GM18517 (cell line): ENCODE data around the gene ACTL10.

Experiments
- ATAC-seq: cut with Tn5 transposase; IDR thresholded peaks from one replicate; pipeline ENCODE4 v1.9.1; 2021; ENCODE audit warnings: mild to moderate bottlenecking, moderate library complexity; ENCODE audit not compliant: unreplicated experiment

ACTL10 gene

GRCh38 chr20:33648396-33649004, 18.2 kb upstream of the ACTL10 start:
- no peak for ATAC-seq

GRCh38 chr20:33649201-33649681, 17.5 kb upstream of the ACTL10 start:
- ATAC-seq = no peak

- no peak for ATAC-seq
Measured at GRCh38 chr20:33650111-33650752, 16.5 kb upstream of the ACTL10 start.

GRCh38 chr20:33650753-33651561, 15.8 kb upstream of the ACTL10 start:
- no peak for ATAC-seq

- no peak for ATAC-seq
Measured at GRCh38 chr20:33651562-33652048, 15.1 kb upstream of the ACTL10 start.

GRCh38 chr20:33653218-33653899, 13.4 kb upstream of the ACTL10 start:
- ATAC-seq = no peak

- ATAC-seq = no peak
Measured at GRCh38 chr20:33653900-33654596, 12.7 kb upstream of the ACTL10 start.

- ATAC-seq = no peak
Measured at GRCh38 chr20:33654680-33655161, 12.0 kb upstream of the ACTL10 start.

- no peak for ATAC-seq
Measured at GRCh38 chr20:33655164-33655563, 11.6 kb upstream of the ACTL10 start.

GRCh38 chr20:33656010-33656782, 10.5 kb upstream of the ACTL10 start:
- no peak for ATAC-seq

GRCh38 chr20:33656783-33657703, 9.7 kb upstream of the ACTL10 start:
- no peak for ATAC-seq

- no peak for ATAC-seq
Measured at GRCh38 chr20:33657704-33658095, 9.0 kb upstream of the ACTL10 start.

GRCh38 chr20:33658510-33658909, 8.2 kb upstream of the ACTL10 start:
- ATAC-seq = no peak

- no peak for ATAC-seq
Measured at GRCh38 chr20:33658929-33659328, 7.8 kb upstream of the ACTL10 start.

GRCh38 chr20:33659341-33660034, 7.3 kb upstream of the ACTL10 start:
- ATAC-seq = no peak

- no peak for ATAC-seq
Measured at GRCh38 chr20:33660035-33660684, 6.6 kb upstream of the ACTL10 start.

- no peak for ATAC-seq
Measured at GRCh38 chr20:33660685-33661058, 6.1 kb upstream of the ACTL10 start.

- no peak for ATAC-seq
Measured at GRCh38 chr20:33662172-33662571, 4.6 kb upstream of the ACTL10 start, which contains the start of gene C20orf144. TSS of gene C20orf144 (plus strand) at chr20:33662327. CDS start at chr20:33662346, 19 bp downstream.
